ENCODE results near the gene MCU.
"Not testable (repeated sequence)": the region's sequence is repeated elsewhere in the genome, so short reads cannot be mapped to it uniquely, and the experiment has no call there.

The MCU gene

DNA sequence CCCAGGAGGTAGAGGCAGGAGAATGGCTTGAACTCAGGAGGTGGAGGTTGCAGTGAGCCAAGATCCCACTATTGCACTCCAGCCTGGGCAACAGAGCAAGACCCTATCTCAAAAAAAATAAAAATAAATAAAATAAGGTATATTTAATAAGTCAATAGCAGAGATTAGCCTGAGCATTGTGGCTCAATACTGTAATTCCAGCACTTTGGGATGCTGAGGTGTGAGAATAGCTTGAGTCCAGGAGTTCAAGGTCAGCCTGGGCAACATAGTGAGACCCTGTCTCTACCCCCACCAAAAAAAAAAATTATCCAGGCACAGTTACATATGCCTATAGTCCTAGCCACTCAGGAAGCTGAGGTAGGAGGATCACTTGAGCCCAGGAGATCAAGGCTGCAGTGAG is 163.2 kb downstream of the MCU start:
- DNase-seq: no peak

DNA sequence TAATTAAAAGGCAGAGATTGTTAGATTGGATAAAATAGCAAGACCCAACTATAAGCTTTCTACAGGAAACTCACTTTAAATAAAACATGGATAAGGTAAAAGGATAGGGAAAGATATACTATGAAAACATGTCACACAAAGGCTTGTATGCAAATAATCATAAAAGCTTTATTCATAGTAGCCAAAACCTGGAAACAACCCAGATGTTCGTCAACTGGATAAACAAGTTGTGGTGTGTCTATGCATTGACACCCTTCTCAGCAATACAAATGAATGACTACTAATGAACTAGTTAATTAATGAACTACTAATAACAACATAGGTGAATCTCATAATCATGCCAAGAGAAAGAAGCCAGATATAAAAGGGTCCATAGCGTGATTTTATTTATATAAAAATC is 163.8 kb downstream of the MCU start:
- no peak for DNase-seq

- no peak for DNase-seq
Measured at GRCh38 chr10:72858067-72858466, 166.1 kb downstream of the MCU start.

DNA sequence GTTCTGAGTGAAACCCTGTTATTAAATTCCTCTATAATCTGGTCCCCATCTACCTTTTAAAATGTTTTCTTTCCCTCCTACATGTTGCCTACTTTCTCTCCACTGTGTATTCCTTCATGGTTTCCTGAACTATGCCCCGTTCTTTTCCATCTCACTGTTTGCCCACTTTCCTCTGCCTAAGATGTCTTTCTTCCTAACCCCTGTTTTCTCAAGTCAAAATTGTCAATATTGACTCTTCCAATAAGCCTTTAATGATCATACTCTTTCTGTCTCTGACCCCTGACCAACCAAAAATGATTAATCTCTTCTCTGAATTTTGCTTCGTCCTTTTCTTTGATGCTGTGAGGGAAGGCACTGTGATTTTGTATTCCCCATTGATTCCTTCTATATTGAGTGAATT is 171.0 kb downstream of the MCU start:
- DNase-seq: no peak

DNA sequence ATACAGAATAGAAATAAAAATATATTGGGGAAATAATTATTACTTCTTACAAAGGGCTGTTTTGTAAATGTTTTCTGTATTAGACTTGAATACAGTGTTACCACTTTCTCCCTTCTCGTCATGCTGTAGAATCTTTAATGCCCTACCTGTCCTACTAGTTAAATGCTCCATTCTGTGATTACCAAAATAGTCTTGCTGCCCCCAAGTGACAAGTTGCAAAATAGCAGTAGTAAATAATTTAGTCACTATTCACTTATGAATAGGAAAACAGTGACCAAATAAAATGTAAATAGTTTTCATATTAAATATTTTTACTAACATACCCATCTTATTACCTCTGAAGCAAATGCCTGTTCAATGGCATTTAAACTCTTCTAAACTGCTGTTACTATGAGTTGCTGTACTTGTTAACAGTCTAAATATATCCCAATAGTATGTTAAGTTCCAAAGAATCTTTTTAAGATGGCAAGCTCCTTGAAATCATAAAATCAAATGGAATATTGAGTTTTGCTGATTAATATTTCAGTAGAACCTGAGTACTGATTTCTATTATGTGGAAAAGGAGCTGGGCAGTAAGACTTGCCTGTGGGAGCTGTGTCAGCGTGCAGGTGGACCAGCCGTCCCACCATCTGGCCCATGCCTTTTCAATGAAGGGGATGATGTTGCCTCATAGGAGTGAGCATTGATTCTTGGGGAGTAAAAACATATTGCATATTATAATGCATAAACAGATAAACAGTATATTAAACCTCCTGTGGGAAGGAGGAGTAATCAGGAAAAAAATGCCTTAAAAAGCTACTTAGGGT is 183.5 kb downstream of the MCU start:
- no peak for DNase-seq

DNA sequence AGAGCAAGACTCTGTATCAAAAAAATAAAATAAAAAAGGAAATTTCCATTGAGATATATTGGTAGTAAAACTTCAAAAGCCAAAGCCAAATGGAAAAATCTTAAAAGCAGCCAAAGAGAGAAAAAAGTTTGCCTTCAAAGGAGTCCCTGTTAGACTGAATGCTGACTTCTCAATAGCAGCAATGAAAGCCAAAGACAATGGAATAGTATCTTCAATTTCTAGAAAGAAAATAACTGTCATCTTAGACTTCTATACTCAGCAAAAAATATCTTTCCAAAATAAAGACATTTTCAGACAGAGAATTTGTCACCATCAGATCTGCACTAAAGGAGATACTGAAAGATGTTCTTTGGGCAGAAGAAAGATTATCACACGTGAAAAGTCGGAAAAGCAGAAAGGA is 187.3 kb downstream of the MCU start:
- no peak for DNase-seq

GRCh38 chr10:72881291-72881690 is 189.3 kb downstream of the MCU start:
- DNase-seq: no peak

DNA sequence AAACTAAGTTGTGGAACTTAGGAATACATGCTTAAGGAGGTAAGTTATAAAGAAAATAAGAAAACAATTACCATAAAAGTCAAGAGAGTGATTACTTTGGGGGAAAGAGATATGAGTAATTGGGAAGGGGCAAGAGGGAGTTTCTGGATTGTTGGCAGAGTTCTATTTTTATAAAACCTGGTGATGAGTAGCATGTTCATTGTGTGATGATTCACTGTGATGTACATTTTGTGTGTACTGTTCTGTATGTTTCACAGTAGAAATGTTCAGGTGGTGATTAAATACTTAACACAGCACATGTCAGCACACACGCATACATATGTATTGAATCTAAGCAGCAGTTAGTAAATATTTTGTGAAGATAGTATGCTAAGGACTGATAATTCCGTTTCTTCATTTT is 191.9 kb downstream of the MCU start:
- DNase-seq: no peak

- DNase-seq: no peak
Measured at GRCh38 chr10:72885953-72886352, 194.0 kb downstream of the MCU start.

- DNase-seq: no peak
Measured at GRCh38 chr10:72886621-72887020, 194.7 kb downstream of the MCU start.

- no peak for DNase-seq
Measured at GRCh38 chr10:72887043-72887442, 195.1 kb downstream of the MCU start.

GRCh38 chr10:72888151-72888638 is 196.3 kb downstream of the MCU start:
- DNase-seq: no peak

GRCh38 chr10:72889391-72889831 is 197.5 kb downstream of the MCU start:
- no peak for DNase-seq

- no peak for DNase-seq
Measured at GRCh38 chr10:72890086-72890485, 198.1 kb downstream of the MCU start.

GRCh38 chr10:72893136-72893798 is 201.3 kb downstream of the MCU start, which contains the start of gene OIT3:
OIT3 (plus strand) TSS chr10:72893739; CDS start chr10:72893799, 60 bp downstream.
- DNase-seq: no peak

- no peak for DNase-seq
Measured at GRCh38 chr10:72895236-72895850, 203.4 kb downstream of the MCU start.

DNA sequence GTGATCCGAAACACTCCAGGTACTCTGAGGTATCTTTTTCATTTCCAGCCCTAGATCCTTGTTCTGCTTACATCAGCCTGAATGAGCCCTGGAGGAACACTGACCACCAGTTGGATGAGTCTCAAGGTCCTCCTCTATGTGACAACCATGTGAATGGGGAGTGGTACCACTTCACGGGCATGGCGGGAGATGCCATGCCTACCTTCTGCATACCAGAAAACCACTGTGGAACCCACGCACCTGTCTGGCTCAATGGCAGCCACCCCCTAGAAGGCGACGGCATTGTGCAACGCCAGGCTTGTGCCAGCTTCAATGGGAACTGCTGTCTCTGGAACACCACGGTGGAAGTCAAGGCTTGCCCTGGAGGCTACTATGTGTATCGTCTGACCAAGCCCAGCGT is 206.7 kb downstream of the MCU start:
- no peak for DNase-seq

GRCh38 chr10:72899545-72899944 is 207.6 kb downstream of the MCU start:
- DNase-seq: no peak

- not testable (repeated sequence) for DNase-seq
Measured at GRCh38 chr10:72903941-72904446, 212.1 kb downstream of the MCU start.

- no peak for DNase-seq
Measured at GRCh38 chr10:72904806-72905205, 212.9 kb downstream of the MCU start.

DNA sequence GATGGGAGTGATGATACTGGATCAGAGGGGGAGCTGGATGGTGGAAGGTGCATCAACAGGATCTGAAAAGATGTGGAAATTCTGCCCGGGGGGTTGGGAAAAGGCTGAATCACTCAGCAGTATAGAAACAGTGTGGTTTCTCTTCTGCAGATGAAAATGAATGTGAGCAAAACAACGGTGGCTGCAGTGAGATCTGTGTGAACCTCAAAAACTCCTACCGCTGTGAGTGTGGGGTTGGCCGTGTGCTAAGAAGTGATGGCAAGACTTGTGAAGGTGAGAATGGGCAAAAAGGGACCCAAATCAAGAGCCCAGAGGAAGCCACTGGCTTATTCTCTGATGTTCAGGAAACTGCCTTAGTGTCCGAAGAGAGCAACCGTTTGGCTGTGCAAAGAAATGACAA is 214.5 kb downstream of the MCU start:
- DNase-seq: no peak

DNA sequence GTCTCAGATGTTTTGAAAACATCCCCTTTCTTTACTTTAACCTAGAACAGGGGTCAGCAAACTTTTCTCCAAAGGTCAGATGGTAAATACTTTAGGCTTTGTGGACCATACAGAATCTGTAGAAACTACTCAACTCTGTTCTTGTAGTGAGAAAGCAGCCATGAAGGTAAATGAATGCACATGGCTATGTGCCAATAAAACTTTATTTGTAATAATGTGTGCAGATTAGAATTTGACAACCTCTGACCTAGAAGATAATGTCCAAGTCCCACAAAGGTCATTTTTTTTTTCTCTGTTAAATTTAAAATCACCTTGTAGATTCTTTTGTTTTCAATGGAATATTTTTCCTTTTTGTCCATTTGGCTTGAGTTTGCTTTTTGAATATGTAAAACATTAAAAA is 218.8 kb downstream of the MCU start:
- no peak for DNase-seq

DNA sequence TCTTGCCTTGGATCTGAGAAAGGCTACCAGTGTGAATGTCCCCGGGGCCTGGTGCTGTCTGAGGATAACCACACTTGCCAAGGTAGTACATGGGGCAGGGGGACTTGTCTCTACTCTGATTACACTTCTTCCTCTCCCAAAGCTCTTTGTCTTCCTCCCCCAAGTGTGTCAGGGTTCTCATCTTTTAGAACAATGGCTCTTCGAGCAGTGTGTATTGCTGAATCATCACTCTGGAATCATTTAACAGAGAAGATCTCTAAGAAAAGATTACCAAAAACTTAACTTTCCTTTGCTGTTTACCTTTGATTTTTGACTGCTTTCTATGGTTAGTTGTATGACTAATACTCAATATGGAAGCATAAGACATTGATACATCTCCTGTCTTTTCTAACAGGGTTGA is 219.8 kb downstream of the MCU start:
- DNase-seq: no peak

GRCh38 chr10:72912736-72913135 is 220.8 kb downstream of the MCU start:
- DNase-seq: no peak

Measured in CD4-positive, alpha-beta T cell treated with Interleukin-15 for 1 hour (primary cell).